Forelimb muscle (tissue), 1 donor: ENCODE measurements around the gene PIK3CB. TPM values are rescaled to one million over a fixed set of nuclear protein-coding genes. Genes with fewer than 3 reads are reported as not detected.
"Not testable (repeated sequence)": the region's sequence is repeated elsewhere in the genome, so short reads cannot be mapped to it uniquely, and the experiment has no call there.

ENCODE experiments used
- DNase-seq: peaks from one replicate; pipeline ENCODE4 v3.0.0-alpha.2; 2013; ENCODE audit warnings: low read depth
- polyA plus RNA-seq: library from polyadenylated mRNA; unstranded; fragments of 120-200 nt; gene quantifications from one replicate; pipeline ENCODE4 v1.2.1, GENCODE V29; 2013; ENCODE audit not compliant: insufficient read length

PIK3CB gene
- polyA plus RNA-seq, 1 donor = 8.5 TPM

DNA sequence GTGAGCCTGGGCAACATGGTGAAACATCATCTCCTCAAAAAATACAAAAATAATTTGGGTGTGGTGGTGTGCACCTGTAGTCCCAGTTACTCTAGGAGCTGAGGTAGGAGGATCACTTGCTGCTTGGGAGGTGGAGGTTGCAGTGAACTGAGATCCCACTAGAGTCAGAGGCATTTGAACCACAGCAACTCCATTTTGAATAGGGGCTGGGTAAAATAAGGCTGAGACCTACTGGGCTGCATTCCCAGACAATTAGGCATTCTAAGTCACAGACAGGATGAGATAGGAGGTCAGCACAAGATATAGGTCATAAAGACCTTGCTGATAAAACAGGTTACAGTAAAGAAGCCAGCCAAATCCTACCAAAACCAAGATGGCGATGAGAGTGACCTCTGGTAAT is 12.1 kb upstream of the PIK3CB start:
- DNase-seq = not testable (repeated sequence)

DNA sequence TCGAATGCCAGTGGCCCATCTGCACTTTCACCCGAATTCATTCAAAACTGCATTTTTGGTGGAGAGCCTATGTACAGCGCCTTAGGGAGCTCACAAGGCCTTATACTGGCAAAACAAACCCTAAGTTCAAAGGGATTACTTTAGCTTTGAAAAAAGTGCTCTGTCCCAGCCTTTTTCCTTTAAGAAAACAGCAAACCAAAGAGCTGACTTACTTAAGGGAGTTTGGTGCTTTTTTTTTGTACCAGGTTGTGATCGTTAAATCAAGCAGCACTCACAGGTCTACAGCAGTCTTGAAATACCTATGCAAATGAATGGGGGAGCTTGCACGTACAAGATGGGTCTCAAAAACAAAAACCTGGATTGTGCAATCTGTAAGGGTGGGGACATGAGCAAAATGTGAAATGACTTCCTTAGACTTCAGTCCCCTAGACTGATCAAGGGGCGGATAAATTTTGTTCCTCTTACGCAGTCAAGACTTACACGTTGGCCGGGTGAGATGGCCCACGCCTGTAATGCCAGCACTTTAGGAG is 11.6 kb upstream of the PIK3CB start:
- no peak for DNase-seq

DNA sequence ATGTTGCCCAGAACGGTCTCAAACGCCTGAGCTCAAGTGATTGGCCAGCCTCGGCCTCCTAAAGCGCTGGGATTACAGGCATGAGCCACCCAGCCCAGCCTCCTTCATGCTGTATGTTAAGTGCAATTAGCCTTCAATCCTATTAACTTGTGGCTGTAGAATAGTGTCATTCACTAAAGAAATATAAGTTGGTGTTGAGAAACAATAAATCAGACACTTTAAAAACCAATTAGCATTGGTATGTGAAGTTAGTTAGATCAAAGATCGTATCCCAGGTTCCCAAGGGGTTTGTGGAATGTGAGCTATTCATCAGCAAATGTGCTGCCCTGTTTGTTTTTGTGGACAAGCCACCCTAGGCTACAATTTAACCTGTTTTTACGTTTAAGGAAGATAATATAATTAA is 11.0 kb upstream of the PIK3CB start:
- DNase-seq = no peak

DNA sequence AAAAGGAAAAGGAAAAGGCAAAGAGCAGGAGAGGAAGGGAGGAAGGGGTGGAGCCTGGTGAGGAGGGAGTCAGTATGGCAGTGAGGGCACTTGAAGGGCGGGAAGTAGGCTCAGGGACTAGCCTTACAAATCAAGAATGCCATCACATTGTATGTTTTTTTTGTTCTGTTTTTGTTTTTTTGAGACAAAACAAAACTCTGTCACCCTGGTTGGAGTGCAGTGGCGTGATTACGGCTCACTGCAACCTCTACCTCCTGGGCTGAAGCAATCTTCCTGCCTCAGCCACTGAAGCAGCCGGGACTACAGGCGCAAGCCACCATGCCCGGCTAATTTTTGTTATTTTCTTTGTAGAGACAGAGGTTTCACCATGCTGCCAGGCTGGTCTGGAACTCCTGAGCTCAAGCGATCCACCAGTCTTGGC is 10.5 kb upstream of the PIK3CB start:
- no peak for DNase-seq

DNA sequence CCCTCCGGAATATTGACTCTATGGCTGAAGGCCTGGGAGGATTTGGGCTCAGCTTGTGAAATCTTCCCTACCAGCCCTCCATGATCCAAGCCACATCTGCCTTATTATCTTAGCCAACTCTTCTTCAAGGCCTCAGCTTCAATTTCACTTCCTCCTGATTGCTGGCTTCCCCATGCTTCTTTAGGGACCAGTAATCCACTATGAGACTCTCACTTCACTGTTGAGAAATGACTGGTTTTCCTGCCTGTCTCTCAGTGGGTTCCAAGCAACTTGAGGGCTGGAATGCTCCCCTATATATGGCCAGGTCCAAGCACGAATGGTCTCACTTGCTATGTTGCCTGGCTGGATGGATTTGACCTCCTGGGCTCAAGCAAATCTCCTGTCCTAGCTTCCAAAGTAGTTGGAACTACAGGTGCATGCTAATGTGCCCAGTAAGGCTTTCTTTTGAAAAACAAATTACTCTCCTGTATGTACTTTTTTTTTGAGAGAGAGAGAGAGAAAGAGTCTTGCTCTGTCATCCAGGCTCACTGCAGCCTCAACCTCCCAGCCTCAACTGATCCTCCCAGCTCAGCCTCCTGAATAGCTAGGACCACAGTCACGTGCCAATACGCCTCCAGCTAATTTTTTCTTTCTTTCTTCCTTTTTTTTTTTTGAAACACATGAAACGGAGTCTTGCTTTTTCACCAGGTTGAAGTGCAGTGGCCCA is 7.9 kb upstream of the PIK3CB start:
- DNase-seq = no peak

DNA sequence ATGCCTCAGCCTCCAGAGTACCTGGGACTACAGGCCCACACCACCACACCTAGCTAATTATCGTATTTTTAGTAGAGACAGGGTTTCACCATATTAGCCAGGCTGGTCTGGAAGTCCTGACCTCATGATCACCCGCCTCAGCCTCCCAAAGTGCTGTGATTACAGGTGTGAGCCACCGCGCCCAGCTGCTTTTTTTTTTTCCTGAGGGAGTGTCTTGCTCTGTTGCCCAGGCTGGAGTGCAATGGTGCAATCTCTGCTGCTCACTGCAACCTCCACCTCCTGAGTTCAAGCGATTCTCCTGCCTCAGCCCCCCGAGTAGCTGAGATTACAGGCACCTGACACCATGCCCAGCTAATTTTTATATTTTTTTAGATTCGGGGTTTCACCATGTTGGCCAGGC is 3.7 kb upstream of the PIK3CB start:
- not testable (repeated sequence) for DNase-seq

DNA sequence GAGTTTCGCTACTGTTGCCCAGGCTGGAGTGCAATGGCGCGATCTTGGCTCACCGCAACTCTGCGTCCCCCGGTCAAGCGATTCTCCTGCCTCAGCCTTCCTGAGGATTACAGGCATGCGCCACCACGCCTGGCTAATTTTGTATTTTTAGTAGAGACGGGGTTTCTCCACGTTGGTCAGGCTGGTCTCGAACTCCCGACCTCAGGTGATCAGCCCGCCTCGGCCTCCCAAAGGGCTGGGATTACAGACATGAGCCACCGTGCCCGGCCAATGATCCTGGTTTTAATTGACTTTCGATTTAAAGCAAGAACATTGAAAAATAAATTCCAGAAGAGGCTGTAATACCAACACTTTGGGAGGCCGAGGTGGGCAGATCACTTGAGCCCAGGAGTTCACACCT is 1.1 kb upstream of the PIK3CB start:
- not testable (repeated sequence) for DNase-seq

DNA sequence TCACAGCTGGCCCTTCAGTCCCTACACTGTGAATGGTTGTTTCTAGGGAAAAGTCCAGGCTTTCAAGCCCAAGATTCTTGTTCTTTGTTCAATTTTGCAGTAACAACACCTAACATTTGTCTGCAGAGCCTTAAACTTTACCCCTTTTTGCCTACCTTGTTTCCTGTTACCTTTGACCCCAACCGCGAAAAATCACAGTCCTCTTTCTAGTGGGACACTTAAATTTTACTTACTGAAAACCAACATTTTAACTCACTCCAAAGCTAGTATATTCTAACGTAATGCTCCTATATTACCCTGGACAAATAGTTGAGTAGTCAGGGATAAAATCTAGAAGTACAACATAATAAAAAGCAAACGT is 649 bp upstream of the PIK3CB start:
- DNase-seq = no peak

DNA sequence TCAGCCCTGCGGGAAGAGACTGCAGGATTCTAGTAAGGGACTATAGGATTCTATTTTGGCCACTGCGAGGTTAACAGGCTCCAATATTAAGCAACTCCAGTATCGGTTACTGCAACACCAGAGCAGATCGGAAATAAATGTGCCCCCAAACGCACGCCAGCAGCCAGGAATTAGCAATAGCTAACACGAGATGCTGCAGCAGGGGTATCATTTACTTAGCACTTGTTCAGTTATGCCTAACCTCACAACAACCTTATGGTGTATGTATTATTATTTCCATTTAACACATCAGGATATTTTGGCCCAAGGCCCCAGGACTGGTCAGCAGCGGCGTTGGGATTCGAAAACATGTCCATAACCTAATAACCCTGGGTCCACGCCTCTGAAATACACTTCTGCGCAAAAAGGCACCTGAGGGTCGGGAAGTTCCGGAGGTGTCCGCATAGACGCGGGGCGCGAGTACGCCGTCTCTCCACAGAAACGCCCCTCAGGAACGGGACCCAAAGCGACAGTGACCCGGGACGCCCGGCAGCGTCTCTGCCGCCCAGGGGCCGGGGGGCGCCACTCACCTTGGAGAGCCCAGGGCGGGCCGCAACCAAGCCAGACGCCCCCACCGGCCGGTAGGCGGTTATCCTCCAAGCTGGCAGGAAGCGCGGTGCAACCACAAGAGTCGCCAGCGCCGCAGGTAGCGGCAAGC is 681 bp downstream of the PIK3CB start:
- DNase-seq = no peak

DNA sequence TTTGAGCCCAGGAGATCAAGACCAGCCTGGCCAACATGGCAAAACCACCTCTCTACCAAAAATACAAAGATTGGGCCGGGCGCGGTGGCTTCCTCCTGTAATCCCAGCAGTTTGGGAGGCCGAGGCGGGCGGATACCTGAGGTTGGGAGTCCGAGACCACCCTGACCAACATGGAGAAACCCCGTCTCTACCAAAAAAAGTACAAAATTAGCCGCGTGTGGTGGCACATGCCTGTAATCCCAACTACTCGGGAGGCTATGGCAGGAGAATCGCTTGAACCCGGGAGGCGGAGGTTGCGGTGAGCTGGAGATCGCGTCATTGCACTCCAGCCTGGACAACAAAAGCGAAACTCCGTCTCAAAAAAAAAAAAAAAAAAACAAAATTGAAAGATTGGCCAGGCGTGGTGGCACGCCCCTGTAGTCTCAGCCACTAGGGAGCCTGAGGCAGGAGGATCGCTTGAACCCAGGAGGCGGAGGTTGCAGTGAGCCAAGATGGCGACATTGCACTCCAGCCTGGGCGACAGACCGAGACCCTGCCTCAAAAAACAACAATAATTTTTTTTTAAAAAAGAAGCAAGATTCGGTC is 2.2 kb downstream of the PIK3CB start:
- DNase-seq = not testable (repeated sequence)

DNA sequence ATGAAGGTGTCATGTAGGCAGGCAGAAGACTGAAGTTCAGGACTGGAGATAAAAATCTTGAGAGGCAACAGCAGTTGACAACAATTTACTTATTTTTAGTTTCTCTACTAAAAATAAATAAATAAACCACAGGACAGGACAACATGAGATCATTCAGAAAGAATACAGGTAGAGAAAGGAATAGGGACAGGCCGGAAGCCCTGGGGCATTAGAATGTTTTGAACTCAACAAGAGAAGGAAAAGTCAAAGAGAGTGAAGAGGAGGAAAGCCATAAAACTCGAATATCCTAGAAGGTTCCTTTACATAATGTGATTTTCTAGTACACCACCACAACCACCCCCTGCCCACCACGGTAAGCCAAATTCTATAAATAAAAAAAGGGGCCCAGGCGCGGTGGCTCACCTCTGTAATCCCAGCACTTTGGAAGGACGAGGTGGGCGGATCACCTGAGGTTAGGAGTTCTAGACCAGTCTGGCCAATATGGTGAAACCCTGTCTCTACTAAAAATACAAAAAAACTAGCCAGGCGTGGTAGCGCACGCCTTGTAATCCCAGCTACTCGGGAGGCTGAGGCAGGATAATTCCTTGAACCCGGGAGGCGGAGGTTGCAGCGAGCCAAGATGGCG is 4.7 kb downstream of the PIK3CB start:
- DNase-seq = no peak

DNA sequence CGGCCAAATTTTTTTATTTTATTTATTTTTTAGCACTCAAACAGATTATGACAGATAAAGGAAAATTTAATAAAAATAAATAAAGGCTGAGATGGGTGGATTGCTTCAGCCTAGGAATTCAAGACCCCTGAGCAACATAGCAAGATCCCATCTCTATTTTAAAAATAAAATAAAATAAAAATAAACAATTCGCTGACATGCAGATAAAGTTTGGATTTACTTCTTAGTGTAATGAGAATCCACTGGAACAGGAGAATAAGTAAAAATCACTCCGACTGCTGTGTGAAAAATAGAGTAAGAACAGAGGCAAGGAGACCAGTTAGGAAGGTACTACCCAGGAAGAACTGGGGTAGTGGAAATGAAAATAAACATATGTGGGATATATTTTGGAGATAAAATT is 5.6 kb downstream of the PIK3CB start:
- DNase-seq = no peak

DNA sequence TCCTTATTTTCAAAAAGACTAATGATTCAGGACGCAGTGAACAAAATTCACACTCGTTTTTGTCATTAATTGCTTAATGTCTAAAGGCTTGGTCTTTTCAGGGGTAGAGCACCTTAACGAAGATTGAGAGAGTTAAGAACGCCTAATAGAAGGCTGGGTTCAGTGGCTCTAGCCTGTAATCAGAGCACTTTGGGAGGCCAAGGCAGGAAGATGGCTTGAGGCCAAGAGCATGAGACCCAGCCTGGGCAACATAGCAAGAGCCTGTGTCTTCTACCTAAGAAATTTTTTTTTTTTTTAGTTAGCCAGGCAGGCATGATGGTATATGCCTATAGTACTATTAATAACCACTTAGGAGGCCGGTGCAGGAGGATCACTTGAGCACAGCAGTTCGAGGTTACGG is 7.5 kb downstream of the PIK3CB start:
- DNase-seq = no peak

DNA sequence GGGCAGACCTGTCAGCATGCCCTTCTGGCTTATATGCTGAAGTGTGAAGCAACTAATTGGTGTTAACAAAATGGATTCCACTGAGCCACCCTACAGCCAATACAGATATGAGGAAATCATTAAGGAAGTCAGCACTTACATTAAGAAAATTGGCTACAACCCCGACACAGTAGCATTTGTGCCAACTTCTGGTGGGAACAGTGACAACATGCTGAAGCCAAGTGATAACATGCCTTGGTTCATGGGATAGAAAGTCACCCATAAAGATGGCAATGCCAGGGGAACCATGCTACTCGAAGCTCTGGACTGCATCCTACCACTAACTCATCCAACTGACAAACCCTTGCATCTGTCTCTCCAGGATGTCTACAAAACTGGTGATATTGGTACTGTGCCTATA is 9.4 kb downstream of the PIK3CB start:
- DNase-seq = no peak

DNA sequence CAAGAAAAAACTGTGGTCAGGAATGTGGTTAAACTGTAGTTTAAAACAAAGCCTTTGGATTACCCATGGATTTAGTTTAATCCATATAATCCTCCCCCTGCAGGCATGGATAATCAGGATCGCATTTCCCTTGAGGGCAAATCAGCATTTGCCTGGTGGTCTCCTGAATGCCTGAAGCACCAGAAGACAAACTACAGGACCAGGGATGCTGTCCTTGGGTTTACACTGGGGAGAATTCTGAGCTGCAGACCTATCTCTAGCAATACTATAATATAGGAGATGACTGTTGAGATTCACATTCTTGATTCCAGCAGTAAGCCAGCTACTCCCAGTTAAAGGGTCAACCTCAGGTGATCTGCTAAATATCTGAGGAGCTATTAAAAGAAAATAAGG is 10.6 kb downstream of the PIK3CB start:
- no peak for DNase-seq

DNA sequence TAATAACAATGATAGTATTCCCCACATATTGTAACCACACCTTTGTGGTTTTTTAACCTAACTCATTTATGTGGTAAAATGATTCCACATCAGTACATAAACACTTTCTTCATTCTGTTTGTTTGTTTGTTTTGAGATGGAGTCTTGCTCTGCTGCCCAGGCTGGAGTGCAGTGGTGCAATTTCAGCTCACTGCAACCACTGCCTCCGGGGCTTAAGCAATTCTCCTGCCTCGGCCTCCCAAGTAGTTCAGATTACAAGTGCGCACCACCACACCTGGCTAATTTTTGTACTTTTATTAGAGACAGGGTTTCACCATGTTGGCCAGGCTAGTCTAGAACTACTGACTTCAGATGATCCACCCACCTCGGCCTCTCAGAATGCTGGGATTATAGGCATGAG is 14.3 kb downstream of the PIK3CB start:
- DNase-seq = not testable (repeated sequence)

DNA sequence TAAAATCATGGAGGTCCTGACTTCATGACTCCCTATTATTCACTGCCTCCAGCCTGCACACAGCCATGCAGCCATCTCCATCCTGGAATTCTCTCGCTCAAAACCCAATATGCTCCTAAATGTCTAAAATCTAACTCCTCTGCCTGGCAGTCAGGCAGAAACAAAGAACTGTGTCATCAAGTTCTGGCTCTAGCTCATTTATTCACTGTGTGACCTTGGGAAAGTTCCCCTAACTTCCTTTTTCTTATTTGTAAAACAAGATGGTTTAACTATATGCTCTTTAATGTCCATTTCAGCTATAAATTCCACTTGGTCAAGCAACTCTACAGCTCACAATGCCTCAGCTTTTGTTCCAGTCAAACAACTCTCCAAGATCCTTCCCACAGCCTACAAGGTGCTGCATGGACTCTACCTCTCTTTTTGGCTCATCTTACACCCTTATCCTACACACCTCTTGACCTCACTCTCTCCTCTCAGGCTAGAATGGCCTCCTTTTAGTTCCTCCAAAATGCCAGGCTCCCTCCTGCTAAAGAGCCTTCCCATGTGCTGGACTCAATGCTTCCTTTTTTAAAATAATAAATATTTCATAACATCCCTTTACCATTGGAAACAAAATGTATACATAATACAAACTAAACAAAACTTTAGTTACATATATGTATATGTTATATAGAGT is 16.4 kb downstream of the PIK3CB start:
- DNase-seq = no peak

DNA sequence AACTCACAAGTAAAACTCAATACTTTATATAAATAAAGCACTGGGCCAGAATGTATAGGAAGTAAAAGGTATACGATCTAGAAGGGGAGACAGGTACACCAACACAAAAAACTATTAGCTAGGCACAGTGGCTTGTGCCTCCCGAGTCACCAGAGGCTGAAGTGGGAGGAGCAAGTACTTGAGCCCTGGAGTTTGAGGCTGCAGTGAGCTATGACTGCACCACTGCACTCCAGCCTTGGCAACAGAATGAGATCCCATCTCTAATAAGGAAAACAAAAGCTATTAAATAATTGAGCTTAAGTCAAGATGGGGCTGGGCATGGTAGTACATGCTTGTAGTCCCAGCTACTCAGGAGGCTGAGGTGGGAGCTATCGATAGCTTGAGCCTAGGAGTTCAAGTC is 17.0 kb downstream of the PIK3CB start:
- DNase-seq = no peak

DNA sequence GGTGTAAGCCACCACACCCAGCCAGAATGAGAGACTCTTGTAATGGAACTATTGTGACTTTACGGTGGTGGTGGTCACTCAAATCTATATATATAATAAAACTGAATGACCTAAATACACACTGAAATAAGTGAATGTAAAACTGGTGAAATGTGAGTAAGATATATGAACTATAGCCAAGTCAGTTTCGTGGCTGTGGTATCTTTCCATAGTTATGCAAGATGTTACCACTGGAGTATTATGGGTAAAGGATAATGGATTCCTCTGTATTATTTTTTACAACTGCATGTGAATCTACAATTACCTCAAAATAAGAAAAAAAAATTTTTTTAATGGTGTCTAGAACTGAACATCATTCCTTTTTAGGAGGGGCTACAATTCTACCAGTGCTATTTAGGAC is 21.9 kb downstream of the PIK3CB start:
- DNase-seq = no peak

DNA sequence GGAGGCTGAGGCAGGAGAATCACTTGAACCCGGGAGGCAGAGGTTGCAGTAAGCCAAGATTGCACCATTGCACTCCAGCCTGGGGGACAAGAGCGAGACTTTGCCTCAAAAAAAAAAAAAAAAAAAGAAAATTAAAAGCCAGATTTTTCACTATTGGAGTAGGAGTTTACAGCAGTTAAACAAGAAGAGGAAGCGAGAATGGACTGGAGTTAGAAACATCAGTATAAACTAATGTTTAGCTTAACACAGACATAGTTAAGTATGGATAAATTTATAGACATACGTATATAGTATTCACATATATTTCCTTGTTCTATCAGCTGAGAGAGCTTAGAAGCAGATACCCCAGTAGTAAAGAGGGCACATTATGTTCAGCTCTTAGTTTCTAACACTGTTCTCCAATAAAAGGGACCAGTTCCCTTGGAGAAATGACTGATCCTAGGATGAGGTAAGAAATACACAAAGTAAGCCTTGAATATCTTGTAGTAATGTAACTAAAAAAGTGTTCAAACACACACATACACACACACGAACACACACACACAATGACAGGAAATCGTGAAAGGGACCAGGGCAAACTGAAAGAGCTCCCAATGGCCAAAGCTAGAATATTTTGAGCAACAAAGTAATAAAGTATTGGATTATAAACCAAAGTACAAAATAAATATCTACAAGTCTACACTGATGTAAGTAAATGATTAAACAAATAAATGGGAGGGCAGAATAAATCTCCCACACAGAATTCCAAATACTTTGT is 25.1 kb downstream of the PIK3CB start:
- DNase-seq = no peak

DNA sequence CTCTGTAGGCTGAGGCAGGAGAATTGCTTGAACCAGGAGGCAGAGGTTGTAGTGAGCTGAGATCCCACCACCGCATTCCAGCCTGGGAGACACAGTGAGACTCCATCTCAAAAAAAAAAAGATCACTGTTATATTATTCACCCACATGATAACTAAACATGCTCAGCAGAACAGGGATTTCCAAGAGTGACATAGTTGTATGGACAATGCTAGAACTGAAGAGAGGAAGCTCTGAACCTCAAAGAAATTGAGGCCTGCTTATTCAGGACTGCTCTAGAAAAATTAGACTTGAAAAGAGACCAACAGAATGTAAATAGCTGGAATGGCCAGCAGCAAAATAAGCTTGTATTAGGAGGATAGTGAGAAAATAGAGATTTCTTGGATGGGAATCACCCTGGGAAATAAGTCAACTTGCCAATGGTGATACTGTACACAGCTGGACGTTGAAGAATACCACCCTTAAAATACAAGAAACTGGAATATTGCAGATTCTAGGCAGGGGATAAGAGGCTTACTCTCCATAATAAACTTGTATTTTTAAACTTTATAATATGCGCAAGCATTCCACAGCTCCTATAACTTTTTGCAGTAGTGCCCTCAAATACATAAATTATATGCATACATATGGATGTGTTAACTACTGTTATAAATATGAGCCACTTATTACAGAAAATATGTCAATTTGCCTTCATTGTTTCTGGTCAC is 28.2 kb downstream of the PIK3CB start:
- DNase-seq = no peak
